ENCODE measurements around the gene OTUD1.

OTUD1 gene

DNA sequence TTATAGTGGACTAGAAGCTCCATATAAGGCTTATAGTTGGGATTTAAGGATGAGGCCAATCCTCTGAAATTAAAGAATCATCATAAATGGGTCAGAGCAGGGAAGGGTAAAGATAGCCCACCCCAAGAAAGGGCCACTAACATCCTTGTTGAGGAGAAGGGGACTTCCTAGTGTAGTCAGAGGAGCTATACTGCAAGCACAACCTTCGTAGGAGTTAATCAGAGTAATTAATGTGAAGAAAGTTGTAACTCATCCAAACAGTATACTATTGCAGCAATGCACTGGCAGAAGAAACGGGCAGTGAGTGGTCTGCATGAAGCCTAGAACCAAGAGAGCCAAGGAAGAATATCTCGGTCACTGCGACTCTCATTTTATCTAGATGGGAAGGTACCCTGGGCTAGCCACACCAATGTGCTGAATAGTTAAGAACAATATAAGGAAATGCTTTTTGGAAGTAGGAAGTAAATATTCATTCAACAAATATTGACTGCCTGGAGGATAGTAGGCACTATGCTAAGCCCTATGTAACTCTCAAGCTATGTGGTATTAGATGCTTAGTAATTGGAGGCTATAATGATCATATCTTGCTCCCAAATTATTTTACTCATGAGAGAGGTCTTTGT lies 13.3 kb downstream of the OTUD1 start:
- Histone ChIP-seq H3K4me3 (ENCODE audit: low read depth, low read length) (no peak overlapping the region), H3K4me2 (ENCODE audit: low read length) (no peak overlapping the region), H2BK12ac (ENCODE audit: low read length) (no peak overlapping the region), H2AK5ac (ENCODE audit: low read length) (no peak overlapping the region), H3K27ac (ENCODE audit: low read depth, low read length) (no peak overlapping the region), H2AFZ (ENCODE audit: insufficient read depth, low read length, poor library complexity) (no peak overlapping the region), H3K18ac (ENCODE audit: low read length) (no peak overlapping the region), H3K23ac (ENCODE audit: low read length) (no peak overlapping the region), H3K9ac (ENCODE audit: low read length) (no peak overlapping the region), H3K4ac (ENCODE audit: low read depth, low read length) (no peak overlapping the region), H2BK5ac (ENCODE audit: low read depth, low read length, poor library complexity) (no peak overlapping the region), H3K79me2 (ENCODE audit: control insufficient read depth, insufficient read depth, low read length, poor library complexity) (no peaks in the 10 kb centered on the region), H4K12ac (ENCODE audit: low read depth, low read length) (no peak overlapping the region), H3K36me3 (ENCODE audit: control insufficient read depth in 1 of 2, insufficient read depth in 2 of 2, low read length in 2 of 2) (no peaks in the 10 kb centered on the region), H4K8ac (ENCODE audit: low read depth, low read length) (no peak overlapping the region), H3K14ac (ENCODE audit: low read length) (no peak overlapping the region), H3K9me3 (ENCODE audit: insufficient read depth, low read depth, low read length) (no peaks in the 10 kb centered on the region), H3K79me1 (ENCODE audit: low read length) (no peaks in the 10 kb centered on the region), H4K91ac (ENCODE audit: low read depth, low read length) (no peak overlapping the region), H3K27me3 (ENCODE audit: insufficient read depth, low read length) (no peaks in the 10 kb centered on the region), H2BK120ac (ENCODE audit: insufficient read depth, low read length, poor library complexity) (no peak overlapping the region), H3K4me1 (ENCODE audit: control insufficient read depth in 1 of 2, insufficient read depth in 2 of 2, low read length in 2 of 2) (no peaks in the 10 kb centered on the region)
- WGBS (ENCODE audit: extremely low coverage, insufficient coverage, insufficient read length), result no CpG with 5 or more reads among the region's 4 CpGs
- DNase-seq, result no peak

DNA sequence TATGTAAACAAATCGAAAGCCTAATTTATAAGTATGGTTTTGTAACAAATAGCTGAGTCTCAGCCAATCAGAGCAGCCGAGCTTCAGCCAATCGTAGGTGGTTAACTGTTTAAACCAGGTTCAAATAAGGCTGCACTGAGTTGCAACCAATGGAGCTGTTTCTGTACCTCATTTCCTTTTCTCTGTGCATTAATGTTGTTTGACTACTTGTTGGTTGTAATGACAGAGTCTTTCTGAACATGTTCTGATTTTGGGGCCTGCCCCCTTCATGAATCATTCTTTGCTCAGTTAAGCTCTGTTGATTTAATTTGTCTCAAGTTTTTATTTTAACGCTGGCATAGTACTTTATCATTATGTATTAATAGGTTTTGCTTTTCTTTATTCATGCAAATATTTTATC lies 14.6 kb downstream of the OTUD1 start:
- no peaks in the 10 kb centered on the region for H3K27me3 ChIP-seq (ENCODE audit: insufficient read depth, low read length)
- no peaks in the 10 kb centered on the region for H3K79me2 ChIP-seq (ENCODE audit: control insufficient read depth, insufficient read depth, low read length, poor library complexity)
- no peaks in the 10 kb centered on the region for H3K79me1 ChIP-seq (ENCODE audit: low read length)
- H3K4me3 ChIP-seq (ENCODE audit: low read depth, low read length), result no peak overlapping the region
- no peaks in the 10 kb centered on the region for H3K9me3 ChIP-seq (ENCODE audit: insufficient read depth, low read depth, low read length)
- H3K4ac ChIP-seq (ENCODE audit: low read depth, low read length), result no peak overlapping the region
- no peak overlapping the region for H3K23ac ChIP-seq (ENCODE audit: low read length)
- WGBS (ENCODE audit: extremely low coverage, insufficient coverage, insufficient read length), result no CpG with 5 or more reads among the region's 4 CpGs
- no peak overlapping the region for H4K12ac ChIP-seq (ENCODE audit: low read depth, low read length)
- no peak overlapping the region for H2AK5ac ChIP-seq (ENCODE audit: low read length)
- no peak overlapping the region for H3K9ac ChIP-seq (ENCODE audit: low read length)
- H2BK12ac ChIP-seq (ENCODE audit: low read length), result no peak overlapping the region
- H3K27ac ChIP-seq (ENCODE audit: low read depth, low read length), result no peak overlapping the region
- H3K4me2 ChIP-seq (ENCODE audit: low read length), result no peak overlapping the region
- H3K14ac ChIP-seq (ENCODE audit: low read length), result no peak overlapping the region
- H4K8ac ChIP-seq (ENCODE audit: low read depth, low read length), result no peak overlapping the region
- H3K18ac ChIP-seq (ENCODE audit: low read length), result no peak overlapping the region
- H2AFZ ChIP-seq (ENCODE audit: insufficient read depth, low read length, poor library complexity), result no peak overlapping the region
- H3K4me1 ChIP-seq (ENCODE audit: control insufficient read depth in 1 of 2, insufficient read depth in 2 of 2, low read length in 2 of 2), result no peaks in the 10 kb centered on the region
- no peak overlapping the region for H2BK5ac ChIP-seq (ENCODE audit: low read depth, low read length, poor library complexity)
- no peak overlapping the region for H2BK120ac ChIP-seq (ENCODE audit: insufficient read depth, low read length, poor library complexity)
- H4K91ac ChIP-seq (ENCODE audit: low read depth, low read length), result no peak overlapping the region
- H3K36me3 ChIP-seq (ENCODE audit: control insufficient read depth in 1 of 2, insufficient read depth in 2 of 2, low read length in 2 of 2), result no peaks in the 10 kb centered on the region
- DNase-seq, result no peak

DNA sequence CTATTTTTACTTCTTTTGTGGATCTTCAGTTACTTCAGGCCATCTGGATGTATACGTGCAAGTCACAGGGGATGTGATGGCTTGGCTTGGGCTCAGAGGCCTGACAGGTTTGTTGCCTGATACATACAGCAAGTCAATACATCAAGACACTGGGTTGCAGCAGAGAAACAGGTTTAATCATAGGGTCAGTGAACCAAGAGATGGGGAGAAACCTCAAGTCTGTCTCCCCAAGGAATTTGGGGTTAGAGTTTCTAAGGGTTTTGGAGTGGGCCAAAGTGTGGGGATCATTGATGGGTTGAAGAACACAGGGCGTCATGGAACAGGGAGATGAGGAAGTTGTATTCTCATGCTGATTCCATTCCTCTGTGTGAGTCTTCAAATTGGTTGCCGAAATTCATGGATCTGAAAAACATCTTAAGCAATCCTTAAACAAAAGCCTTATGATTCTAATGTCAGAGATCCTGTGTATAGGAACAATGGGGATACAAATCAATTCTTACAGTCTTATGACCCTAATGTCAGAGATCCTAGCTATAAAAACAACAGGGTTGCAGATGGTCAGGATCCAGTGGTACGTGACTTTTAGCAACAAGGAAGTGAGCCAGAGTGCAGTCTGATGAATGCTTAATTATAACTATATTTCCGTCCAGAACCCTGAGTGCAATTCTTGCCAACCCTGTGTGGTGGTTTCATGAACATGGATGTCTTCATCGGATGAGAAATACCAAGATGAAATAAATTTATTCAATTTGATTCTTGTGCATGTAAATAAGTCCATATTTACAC lies 18.9 kb downstream of the OTUD1 start:
- Histone ChIP-seq H3K23ac (ENCODE audit: low read length) (no peak overlapping the region), H4K8ac (ENCODE audit: low read depth, low read length) (no peak overlapping the region), H3K9me3 (ENCODE audit: insufficient read depth, low read depth, low read length) (no peaks in the 10 kb centered on the region), H2BK5ac (ENCODE audit: low read depth, low read length, poor library complexity) (no peak overlapping the region), H3K4ac (ENCODE audit: low read depth, low read length) (no peak overlapping the region), H3K14ac (ENCODE audit: low read length) (no peak overlapping the region), H4K91ac (ENCODE audit: low read depth, low read length) (no peak overlapping the region), H3K27me3 (ENCODE audit: insufficient read depth, low read length) (no peaks in the 10 kb centered on the region), H2BK120ac (ENCODE audit: insufficient read depth, low read length, poor library complexity) (no peak overlapping the region), H3K18ac (ENCODE audit: low read length) (no peak overlapping the region), H2BK12ac (ENCODE audit: low read length) (no peak overlapping the region), H3K79me1 (ENCODE audit: low read length) (no peaks in the 10 kb centered on the region), H3K9ac (ENCODE audit: low read length) (no peak overlapping the region), H3K4me1 (ENCODE audit: control insufficient read depth in 1 of 2, insufficient read depth in 2 of 2, low read length in 2 of 2) (no peaks in the 10 kb centered on the region), H3K36me3 (ENCODE audit: control insufficient read depth in 1 of 2, insufficient read depth in 2 of 2, low read length in 2 of 2) (no peaks in the 10 kb centered on the region), H3K79me2 (ENCODE audit: control insufficient read depth, insufficient read depth, low read length, poor library complexity) (no peaks in the 10 kb centered on the region), H3K4me2 (ENCODE audit: low read length) (no peak overlapping the region), H2AK5ac (ENCODE audit: low read length) (no peak overlapping the region), H2AFZ (ENCODE audit: insufficient read depth, low read length, poor library complexity) (no peak overlapping the region), H3K4me3 (ENCODE audit: low read depth, low read length) (no peak overlapping the region), H4K12ac (ENCODE audit: low read depth, low read length) (no peak overlapping the region), H3K27ac (ENCODE audit: low read depth, low read length) (no peak overlapping the region)
- DNase-seq, result no peak
- no CpG with 5 or more reads among the region's 6 CpGs for WGBS (ENCODE audit: extremely low coverage, insufficient coverage, insufficient read length)

DNA sequence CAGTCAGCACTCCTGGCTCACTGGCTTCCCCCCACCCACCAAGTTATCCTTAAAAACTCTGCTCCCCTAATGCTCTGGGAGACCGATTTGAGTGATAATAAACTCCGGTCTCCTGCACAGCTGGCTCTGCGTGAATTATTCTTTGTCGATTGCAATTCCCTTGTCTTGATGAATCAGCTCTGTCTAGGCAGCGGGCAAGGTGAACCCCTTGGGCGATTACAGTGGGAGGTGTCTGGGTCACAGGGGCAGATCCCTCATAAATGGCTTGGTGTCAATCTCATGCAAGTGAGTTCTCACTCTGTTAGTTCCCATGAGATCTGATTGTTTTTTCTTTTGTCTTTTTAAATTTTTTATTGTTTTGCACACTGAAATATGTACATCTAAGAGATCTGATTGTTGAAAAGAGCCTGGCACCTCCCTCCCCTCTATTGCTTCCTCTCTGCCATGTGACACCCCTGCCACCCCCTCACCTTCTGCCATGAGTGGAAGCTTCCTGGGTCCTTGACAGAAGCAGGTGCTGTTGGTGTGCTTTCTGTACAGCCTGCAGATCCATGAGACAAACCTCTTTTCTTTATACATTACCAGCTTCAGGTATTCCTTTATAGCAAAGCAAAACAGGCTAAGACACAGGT lies 20.5 kb downstream of the OTUD1 start:
- no peak overlapping the region for H2BK5ac ChIP-seq (ENCODE audit: low read depth, low read length, poor library complexity)
- no peaks in the 10 kb centered on the region for H3K27me3 ChIP-seq (ENCODE audit: insufficient read depth, low read length)
- no peak overlapping the region for H4K12ac ChIP-seq (ENCODE audit: low read depth, low read length)
- H3K14ac ChIP-seq (ENCODE audit: low read length), result no peak overlapping the region
- WGBS (ENCODE audit: extremely low coverage, insufficient coverage, insufficient read length), result no CpG with 5 or more reads among the region's 6 CpGs
- no peak overlapping the region for H2AFZ ChIP-seq (ENCODE audit: insufficient read depth, low read length, poor library complexity)
- no peak overlapping the region for H2BK12ac ChIP-seq (ENCODE audit: low read length)
- H2AK5ac ChIP-seq (ENCODE audit: low read length), result no peak overlapping the region
- no peaks in the 10 kb centered on the region for H3K79me1 ChIP-seq (ENCODE audit: low read length)
- no peaks in the 10 kb centered on the region for H3K36me3 ChIP-seq (ENCODE audit: control insufficient read depth in 1 of 2, insufficient read depth in 2 of 2, low read length in 2 of 2)
- no peak overlapping the region for H2BK120ac ChIP-seq (ENCODE audit: insufficient read depth, low read length, poor library complexity)
- H3K9me3 ChIP-seq (ENCODE audit: insufficient read depth, low read depth, low read length), result no peaks in the 10 kb centered on the region
- no peak overlapping the region for H3K18ac ChIP-seq (ENCODE audit: low read length)
- H4K8ac ChIP-seq (ENCODE audit: low read depth, low read length), result no peak overlapping the region
- no peak overlapping the region for H3K9ac ChIP-seq (ENCODE audit: low read length)
- no peak overlapping the region for H3K4me2 ChIP-seq (ENCODE audit: low read length)
- H3K23ac ChIP-seq (ENCODE audit: low read length), result no peak overlapping the region
- no peak overlapping the region for H3K27ac ChIP-seq (ENCODE audit: low read depth, low read length)
- DNase-seq, result no peak
- no peak overlapping the region for H4K91ac ChIP-seq (ENCODE audit: low read depth, low read length)
- H3K4me1 ChIP-seq (ENCODE audit: control insufficient read depth in 1 of 2, insufficient read depth in 2 of 2, low read length in 2 of 2), result no peaks in the 10 kb centered on the region
- no peaks in the 10 kb centered on the region for H3K79me2 ChIP-seq (ENCODE audit: control insufficient read depth, insufficient read depth, low read length, poor library complexity)
- H3K4ac ChIP-seq (ENCODE audit: low read depth, low read length), result no peak overlapping the region
- H3K4me3 ChIP-seq (ENCODE audit: low read depth, low read length), result no peak overlapping the region
